BLaER1 (cell line): ENCODE measurements around the gene CAMKK1.

Experiments used
- H3K27ac ChIP-seq: shearing (Covaris generic); formaldehyde crosslinking; 2 replicates; pipeline ENCODE4 v1.8.1; 2022
- H3K27me3 ChIP-seq: shearing (Covaris generic); formaldehyde crosslinking; 2 replicates; pipeline ENCODE4 v1.8.1; 2022
- H3K36me3 ChIP-seq: shearing (Covaris generic); formaldehyde crosslinking; 2 replicates; pipeline ENCODE4 v1.8.1; 2022
- H3K4me1 ChIP-seq: shearing (Covaris generic); formaldehyde crosslinking; 2 replicates; pipeline ENCODE4 v1.8.1; 2022
- H3K4me2 ChIP-seq: shearing (Covaris generic); formaldehyde crosslinking; 2 replicates; pipeline ENCODE4 v1.8.1; 2022
- H3K4me3 ChIP-seq: shearing (Covaris generic); formaldehyde crosslinking; 2 replicates; pipeline ENCODE4 v1.8.1; 2022
- H3K9ac ChIP-seq: shearing (Covaris generic); formaldehyde crosslinking; 2 replicates; pipeline ENCODE4 v1.8.1; 2022
- H3K9me3 ChIP-seq: shearing (Covaris generic); formaldehyde crosslinking; 2 replicates; pipeline ENCODE4 v1.8.1; 2022
- H4K20me1 ChIP-seq: shearing (Covaris generic); formaldehyde crosslinking; 2 replicates; pipeline ENCODE4 v1.8.1; 2022
- Cebpa-rat ChIP-seq: shearing (Covaris generic); IDR thresholded peaks from 2 replicates; pipeline ENCODE4 v1.8.1; 2022

CAMKK1 gene

GRCh38 chr17:3893003-3893719 is at the start of gene CAMKK1:
TSS of gene CAMKK1 (minus strand) at chr17:3893053. CDS start at chr17:3885687, 7,366 bp downstream.
- Histone ChIP-seq H3K27ac (peak within 1 kb of the TSS; percentile 59), H3K27me3 (peaks cover 5% of the 10 kb centered on the region; the same call in 1 of the 2 replicates), H3K9ac (peak within 1 kb of the TSS; percentile 75), H3K4me3 (peak within 1 kb of the TSS; percentile 80), H3K4me1 (peaks cover 84% of the 10 kb centered on the region), H3K36me3 (peaks cover 17% of the 10 kb centered on the region), H3K4me2 (peak within 1 kb of the TSS; percentile 100), H4K20me1 (peaks cover 37% of the 10 kb centered on the region), H3K9me3 (no peaks in the 10 kb centered on the region)
- TF ChIP-seq Cebpa-rat: no peak

GRCh38 chr17:3940965-3941698 is 48.3 kb upstream of the CAMKK1 start:
- H3K27ac ChIP-seq: no peak overlapping the region
- H3K36me3 ChIP-seq: peaks cover 100% of the 10 kb centered on the region
- H3K9ac ChIP-seq: no peak overlapping the region
- TF ChIP-seq Cebpa-rat: no peak
- no peaks in the 10 kb centered on the region for H3K9me3 ChIP-seq
- H3K4me3 ChIP-seq: no peak overlapping the region
- no peaks in the 10 kb centered on the region for H3K27me3 ChIP-seq
- peaks cover 23% of the 10 kb centered on the region; the same call in 1 of the 2 replicates for H4K20me1 ChIP-seq
- peaks cover 14% of the 10 kb centered on the region for H3K4me1 ChIP-seq
- no peak overlapping the region for H3K4me2 ChIP-seq

GRCh38 chr17:3937359-3937758 is 44.5 kb upstream of the CAMKK1 start:
- H3K27ac ChIP-seq: no peak overlapping the region
- TF ChIP-seq Cebpa-rat: no peak
- no peaks in the 10 kb centered on the region for H3K9me3 ChIP-seq
- no peak overlapping the region for H3K4me3 ChIP-seq
- H3K4me2 ChIP-seq: no peak overlapping the region
- no peaks in the 10 kb centered on the region for H4K20me1 ChIP-seq
- H3K36me3 ChIP-seq: peaks cover 93% of the 10 kb centered on the region
- peaks cover 9% of the 10 kb centered on the region for H3K4me1 ChIP-seq
- H3K27me3 ChIP-seq: no peaks in the 10 kb centered on the region
- H3K9ac ChIP-seq: no peak overlapping the region

GRCh38 chr17:3935825-3936355 is 43.0 kb upstream of the CAMKK1 start:
- H3K9ac ChIP-seq: no peak overlapping the region
- TF ChIP-seq Cebpa-rat: no peak
- H3K4me2 ChIP-seq: no peak overlapping the region
- no peaks in the 10 kb centered on the region for H3K9me3 ChIP-seq
- H3K36me3 ChIP-seq: peaks cover 90% of the 10 kb centered on the region
- no peaks in the 10 kb centered on the region for H3K27me3 ChIP-seq
- no peak overlapping the region for H3K27ac ChIP-seq
- H3K4me1 ChIP-seq: peaks cover 9% of the 10 kb centered on the region
- H4K20me1 ChIP-seq: no peaks in the 10 kb centered on the region
- H3K4me3 ChIP-seq: no peak overlapping the region

- peaks cover 9% of the 10 kb centered on the region for H3K4me1 ChIP-seq
- no peak for TF ChIP-seq Cebpa-rat
- no peaks in the 10 kb centered on the region for H3K9me3 ChIP-seq
- no peak overlapping the region for H3K27ac ChIP-seq
- H3K27me3 ChIP-seq: no peaks in the 10 kb centered on the region
- no peak overlapping the region for H3K4me3 ChIP-seq
- no peak overlapping the region for H3K9ac ChIP-seq
- H4K20me1 ChIP-seq: no peaks in the 10 kb centered on the region
- H3K36me3 ChIP-seq: peaks cover 89% of the 10 kb centered on the region
- no peak overlapping the region for H3K4me2 ChIP-seq
These were observed 42.3 kb upstream of the CAMKK1 start for GRCh38 chr17:3935140-3935542.

- no peaks in the 10 kb centered on the region for H3K9me3 ChIP-seq
- H3K27me3 ChIP-seq: no peaks in the 10 kb centered on the region
- peaks cover 26% of the 10 kb centered on the region for H3K4me1 ChIP-seq
- no peak overlapping the region for H3K9ac ChIP-seq
- H3K4me3 ChIP-seq: no peak overlapping the region
- H3K4me2 ChIP-seq: no peak overlapping the region
- no peak for TF ChIP-seq Cebpa-rat
- peaks cover 78% of the 10 kb centered on the region for H3K36me3 ChIP-seq
- peak overlapping the region; percentile 35; the same call in 1 of the 2 replicates for H3K27ac ChIP-seq
- no peaks in the 10 kb centered on the region for H4K20me1 ChIP-seq
These were observed 36.9 kb upstream of the CAMKK1 start for GRCh38 chr17:3929764-3930163.

- H3K4me1 ChIP-seq: peaks cover 25% of the 10 kb centered on the region
- no peaks in the 10 kb centered on the region for H3K27me3 ChIP-seq
- peaks cover 78% of the 10 kb centered on the region for H3K36me3 ChIP-seq
- TF ChIP-seq Cebpa-rat: no peak
- H3K4me2 ChIP-seq: no peak overlapping the region
- H4K20me1 ChIP-seq: no peaks in the 10 kb centered on the region
- H3K4me3 ChIP-seq: no peak overlapping the region
- H3K9ac ChIP-seq: no peak overlapping the region
- H3K9me3 ChIP-seq: no peaks in the 10 kb centered on the region
- H3K27ac ChIP-seq: peak overlapping the region; percentile 35
These were observed 36.3 kb upstream of the CAMKK1 start for GRCh38 chr17:3929181-3929580.

- no peaks in the 10 kb centered on the region for H4K20me1 ChIP-seq
- H3K9me3 ChIP-seq: no peaks in the 10 kb centered on the region
- H3K4me1 ChIP-seq: peaks cover 29% of the 10 kb centered on the region
- H3K36me3 ChIP-seq: peaks cover 79% of the 10 kb centered on the region
- peak overlapping the region; percentile 13; the same call in 1 of the 2 replicates for H3K27ac ChIP-seq
- no peaks in the 10 kb centered on the region for H3K27me3 ChIP-seq
- TF ChIP-seq Cebpa-rat: no peak
- no peak overlapping the region for H3K4me3 ChIP-seq
- H3K4me2 ChIP-seq: peak overlapping the region; percentile 49; the same call in 1 of the 2 replicates
- H3K9ac ChIP-seq: no peak overlapping the region
These were observed 35.6 kb upstream of the CAMKK1 start for GRCh38 chr17:3928406-3928805.

GRCh38 chr17:3927628-3928340 is 34.9 kb upstream of the CAMKK1 start:
- TF ChIP-seq Cebpa-rat: no peak
- H3K9ac ChIP-seq: no peak overlapping the region
- no peaks in the 10 kb centered on the region for H3K9me3 ChIP-seq
- H3K4me1 ChIP-seq: peaks cover 36% of the 10 kb centered on the region
- no peak overlapping the region for H3K4me3 ChIP-seq
- H4K20me1 ChIP-seq: no peaks in the 10 kb centered on the region
- peak overlapping the region; percentile 20 for H3K27ac ChIP-seq
- no peaks in the 10 kb centered on the region for H3K27me3 ChIP-seq
- H3K36me3 ChIP-seq: peaks cover 79% of the 10 kb centered on the region
- H3K4me2 ChIP-seq: peak overlapping the region; percentile 49
